ENCODE results near the gene ADAMTSL1.

DNA sequence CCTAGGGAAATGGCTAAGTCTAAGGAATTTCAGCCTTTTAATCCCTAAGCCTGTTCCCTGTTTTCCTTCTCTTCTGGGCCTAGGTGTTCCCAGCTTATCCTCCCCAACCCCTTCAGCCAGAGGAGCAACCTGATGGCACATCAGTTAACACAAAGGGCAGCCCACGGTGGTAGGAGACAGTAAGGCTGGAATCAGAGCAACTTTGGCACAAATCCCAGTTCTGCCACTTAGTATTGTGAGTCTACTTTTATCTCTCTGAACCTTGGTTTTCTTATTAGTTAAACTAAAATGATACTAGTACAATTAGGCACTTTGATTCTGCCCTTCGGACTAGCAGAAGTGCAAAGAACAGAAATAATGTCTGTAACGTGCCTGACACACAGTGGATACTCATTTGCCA is 312.2 kb downstream of the ADAMTSL1 start:
- TF ChIP-seq, protein P1, sequence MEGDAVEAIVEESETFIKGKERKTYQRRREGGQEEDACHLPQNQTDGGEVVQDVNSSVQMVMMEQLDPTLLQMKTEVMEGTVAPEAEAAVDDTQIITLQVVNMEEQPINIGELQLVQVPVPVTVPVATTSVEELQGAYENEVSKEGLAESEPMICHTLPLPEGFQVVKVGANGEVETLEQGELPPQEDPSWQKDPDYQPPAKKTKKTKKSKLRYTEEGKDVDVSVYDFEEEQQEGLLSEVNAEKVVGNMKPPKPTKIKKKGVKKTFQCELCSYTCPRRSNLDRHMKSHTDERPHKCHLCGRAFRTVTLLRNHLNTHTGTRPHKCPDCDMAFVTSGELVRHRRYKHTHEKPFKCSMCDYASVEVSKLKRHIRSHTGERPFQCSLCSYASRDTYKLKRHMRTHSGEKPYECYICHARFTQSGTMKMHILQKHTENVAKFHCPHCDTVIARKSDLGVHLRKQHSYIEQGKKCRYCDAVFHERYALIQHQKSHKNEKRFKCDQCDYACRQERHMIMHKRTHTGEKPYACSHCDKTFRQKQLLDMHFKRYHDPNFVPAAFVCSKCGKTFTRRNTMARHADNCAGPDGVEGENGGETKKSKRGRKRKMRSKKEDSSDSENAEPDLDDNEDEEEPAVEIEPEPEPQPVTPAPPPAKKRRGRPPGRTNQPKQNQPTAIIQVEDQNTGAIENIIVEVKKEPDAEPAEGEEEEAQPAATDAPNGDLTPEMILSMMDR (IDR thresholded peaks at IDR 0.05) = no peak
- TF ChIP-seq POLR2AphosphoS5 (IDR thresholded peaks at IDR 0.05) = no peak
